ENCODE data around the gene SPTBN2. TPM values are rescaled to one million over a fixed set of nuclear protein-coding genes. Genes with fewer than 3 reads are reported as not detected.

Gene SPTBN2
- polyA plus RNA-seq, 2 of the 4 experiments (the other 2 are of a cell fraction) = 4.4 to 9.9 TPM

GRCh38 chr11:66722745-66723651 is 6.0 kb downstream of the SPTBN2 start:
- FAIRE-seq (no peak), ATAC-seq (no peak), DNase-seq (ENCODE audit: low read depth in 1 of 2, low spot score in 1 of 2) (no peak)
- Histone ChIP-seq H3K27ac (no peak overlapping the region), H3K4me2 (peak overlapping the region; percentile 4; the same call in 1 of the 3 replicates), H3K4me3 (no peak overlapping the region), H3K9me3 (no peaks in the 10 kb centered on the region), H3K4me1 (peaks cover 21% of the 10 kb centered on the region)
- WGBS (ENCODE audit: missing lambda C conversion rate) = 94% methylated on average over 16 of the region's 16 CpGs
- POLR2A ChIA-PET = interaction anchor here (0.7 kb wide), 1 partner anchor 28 kb away, joined by 6 read pairs; no protein-coding TSS in a partner anchor
- TF ChIP-seq, protein P1, sequence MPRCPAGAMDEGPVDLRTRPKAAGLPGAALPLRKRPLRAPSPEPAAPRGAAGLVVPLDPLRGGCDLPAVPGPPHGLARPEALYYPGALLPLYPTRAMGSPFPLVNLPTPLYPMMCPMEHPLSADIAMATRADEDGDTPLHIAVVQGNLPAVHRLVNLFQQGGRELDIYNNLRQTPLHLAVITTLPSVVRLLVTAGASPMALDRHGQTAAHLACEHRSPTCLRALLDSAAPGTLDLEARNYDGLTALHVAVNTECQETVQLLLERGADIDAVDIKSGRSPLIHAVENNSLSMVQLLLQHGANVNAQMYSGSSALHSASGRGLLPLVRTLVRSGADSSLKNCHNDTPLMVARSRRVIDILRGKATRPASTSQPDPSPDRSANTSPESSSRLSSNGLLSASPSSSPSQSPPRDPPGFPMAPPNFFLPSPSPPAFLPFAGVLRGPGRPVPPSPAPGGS (IDR thresholded peaks at IDR 0.05) = no peak
- TF ChIP-seq HEYL (CRISPR knock-in tag; IDR thresholded peaks at IDR 0.05) (no peak), POLR2AphosphoS2 (conservative IDR thresholded peaks at IDR 0.05; ENCODE audit: low read length) (no peak)
- CTCF ChIA-PET = interaction anchor here (0.6 to 1.6 kb wide), 3 partner anchors 25 to 76 kb away, joined by 3 to 6 read pairs (median 3); no protein-coding TSS in a partner anchor

GRCh38 chr11:66721939-66722338 is 7.1 kb downstream of the SPTBN2 start:
- DNase-seq (ENCODE audit: low read depth in 1 of 2, low spot score in 1 of 2) (no peak), ATAC-seq (no peak), FAIRE-seq (no peak)
- POLR2A ChIA-PET = no interaction called here
- CTCF ChIA-PET = no interaction called here
- H3K27ac ChIP-seq = no peak overlapping the region
- no peak for TF ChIP-seq RNF2 (IDR thresholded peaks at IDR 0.05; ENCODE audit: borderline replicate concordance, low read depth)
- no peak for TF ChIP-seq ZNF302 (CRISPR knock-in tag; IDR thresholded peaks at IDR 0.05)
- TF ChIP-seq REST (IDR thresholded peaks at IDR 0.05) = no peak
- no peak for TF ChIP-seq HEYL (CRISPR knock-in tag; IDR thresholded peaks at IDR 0.05)
- no peak for TF ChIP-seq JUNB (IDR thresholded peaks at IDR 0.05)
- TF ChIP-seq PHF8 (IDR thresholded peaks at IDR 0.05; ENCODE audit: borderline replicate concordance, low read depth) = no peak
- TF ChIP-seq EHMT2 (IDR thresholded peaks at IDR 0.05; ENCODE audit: low read depth) = no peak
- no peak for TF ChIP-seq RAD21 (conservative IDR thresholded peaks at IDR 0.05 in 1 of 2, IDR thresholded peaks at IDR 0.05 in 1 of 2)
- TF ChIP-seq NR3C1 (IDR thresholded peaks at IDR 0.05) = no peak
- no peak for TF ChIP-seq HOXB13 (CRISPR knock-in tag; IDR thresholded peaks at IDR 0.05; ENCODE audit: low read depth)
- TF ChIP-seq, protein P2, sequence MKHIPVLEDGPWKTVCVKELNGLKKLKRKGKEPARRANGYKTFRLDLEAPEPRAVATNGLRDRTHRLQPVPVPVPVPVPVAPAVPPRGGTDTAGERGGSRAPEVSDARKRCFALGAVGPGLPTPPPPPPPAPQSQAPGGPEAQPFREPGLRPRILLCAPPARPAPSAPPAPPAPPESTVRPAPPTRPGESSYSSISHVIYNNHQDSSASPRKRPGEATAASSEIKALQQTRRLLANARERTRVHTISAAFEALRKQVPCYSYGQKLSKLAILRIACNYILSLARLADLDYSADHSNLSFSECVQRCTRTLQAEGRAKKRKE (CRISPR knock-in tag; IDR thresholded peaks at IDR 0.05; ENCODE audit: low read depth) = no peak
- no peak for TF ChIP-seq NFE2L2 (conservative IDR thresholded peaks at IDR 0.05; ENCODE audit: low read length)
- no peak for TF ChIP-seq TFCP2L1 (CRISPR knock-in tag; IDR thresholded peaks at IDR 0.05)
- TF ChIP-seq HOXA7 (CRISPR knock-in tag; IDR thresholded peaks at IDR 0.05) = no peak
- no peak for TF ChIP-seq TP53 (CRISPR knock-in tag; IDR thresholded peaks at IDR 0.05)
- no peak for TF ChIP-seq ZC3H11A (IDR thresholded peaks at IDR 0.05)
- TF ChIP-seq GATA3 (IDR thresholded peaks at IDR 0.05; ENCODE audit: borderline replicate concordance) = no peak
- TF ChIP-seq, protein P1 (IDR thresholded peaks at IDR 0.05) = no peak
- no peak for TF ChIP-seq POLR2A (IDR thresholded peaks at IDR 0.05; ENCODE audit: low read length)
- H3K4me3 ChIP-seq = no peak overlapping the region
- H3K9me3 ChIP-seq = no peaks in the 10 kb centered on the region
- no peak overlapping the region for H3K4me2 ChIP-seq
- H3K4me1 ChIP-seq = peaks cover 21% of the 10 kb centered on the region
- WGBS (ENCODE audit: missing lambda C conversion rate) = 94% methylated on average over 9 of the region's 9 CpGs
